ENCODE measurements around the gene GLRA2.

GRCh38 chrX:14584548-14584947 lies 55.2 kb downstream of the GLRA2 start:
- TF ChIP-seq FOXA1 (IDR thresholded peaks at IDR 0.05) (no peak), MAX (IDR thresholded peaks at IDR 0.05) (no peak), RAD21 (IDR thresholded peaks at IDR 0.05) (no peak), CTCF (IDR thresholded peaks at IDR 0.05; ENCODE audit: low read depth, low read length, missing input control) (no peak), YY1 (IDR thresholded peaks at IDR 0.05) (no peak), GABPA (IDR thresholded peaks at IDR 0.05 in 1 of 2, conservative IDR thresholded peaks at IDR 0.05 in 1 of 2) (no peak), SP1 (IDR thresholded peaks at IDR 0.05) (no peak), NR2F2 (IDR thresholded peaks at IDR 0.05) (no peak), EGR1 (IDR thresholded peaks at IDR 0.05; ENCODE audit: low read depth in 2 of 2) (no peak), TAF1 (conservative IDR thresholded peaks at IDR 0.05) (no peak), ZBTB33 (IDR thresholded peaks at IDR 0.05) (no peak)
